GM19023 (cell line): Measurements from ENCODE around the gene RBFOX2.

ENCODE experiments used
- ATAC-seq: cut with Tn5 transposase; IDR thresholded peaks from one replicate; pipeline ENCODE4 v1.9.1; 2021; ENCODE audit warnings: mild to moderate bottlenecking, moderate library complexity; ENCODE audit not compliant: unreplicated experiment

Gene RBFOX2

GRCh38 chr22:35978889-35979288 is 49.7 kb downstream of the RBFOX2 start:
- ATAC-seq: no peak

- ATAC-seq: no peak
Measured at GRCh38 chr22:35978201-35978600, 50.4 kb downstream of the RBFOX2 start.

- no peak for ATAC-seq
Measured at GRCh38 chr22:35977136-35977535, 51.5 kb downstream of the RBFOX2 start.

GRCh38 chr22:35973388-35973787 is 55.2 kb downstream of the RBFOX2 start:
- ATAC-seq: no peak

- ATAC-seq: no peak
Measured at GRCh38 chr22:35972559-35972958, 56.1 kb downstream of the RBFOX2 start.

- no peak for ATAC-seq
Measured at GRCh38 chr22:35971456-35972119, 57.0 kb downstream of the RBFOX2 start.

GRCh38 chr22:35970616-35971455 is 57.8 kb downstream of the RBFOX2 start:
- ATAC-seq: no peak

- no peak for ATAC-seq
Measured at GRCh38 chr22:35967046-35967397, 61.6 kb downstream of the RBFOX2 start.

- ATAC-seq: no peak
Measured at GRCh38 chr22:35966314-35967045, 62.1 kb downstream of the RBFOX2 start.

- ATAC-seq: no peak
Measured at GRCh38 chr22:35963237-35963810, 65.3 kb downstream of the RBFOX2 start.

GRCh38 chr22:35961480-35962295 is 66.9 kb downstream of the RBFOX2 start:
- no peak for ATAC-seq

- no peak for ATAC-seq
Measured at GRCh38 chr22:35960854-35961253, 67.8 kb downstream of the RBFOX2 start.

- ATAC-seq: no peak
Measured at GRCh38 chr22:35959121-35959800, 69.4 kb downstream of the RBFOX2 start.

GRCh38 chr22:35958334-35958733 is 70.3 kb downstream of the RBFOX2 start:
- ATAC-seq: no peak

GRCh38 chr22:35957589-35957988 is 71.0 kb downstream of the RBFOX2 start:
- ATAC-seq: no peak

- ATAC-seq: no peak
Measured at GRCh38 chr22:35956850-35957249, 71.8 kb downstream of the RBFOX2 start.

GRCh38 chr22:35955546-35955945 is 73.1 kb downstream of the RBFOX2 start:
- ATAC-seq: no peak

GRCh38 chr22:35952576-35952975 is 76.0 kb downstream of the RBFOX2 start:
- ATAC-seq: no peak

GRCh38 chr22:35950262-35950661 is 78.4 kb downstream of the RBFOX2 start:
- ATAC-seq: no peak

GRCh38 chr22:35949243-35949642 is 79.4 kb downstream of the RBFOX2 start:
- ATAC-seq: no peak
